IPS-NIHi7 (cell line): Measurements from ENCODE around the gene GPATCH3.

Source experiments
- DNase-seq: peaks from one replicate; pipeline ENCODE4 v3.0.0; 2012; ENCODE audit warnings: mixed read lengths; ENCODE audit errors: extremely low spot score

GPATCH3 gene

DNA sequence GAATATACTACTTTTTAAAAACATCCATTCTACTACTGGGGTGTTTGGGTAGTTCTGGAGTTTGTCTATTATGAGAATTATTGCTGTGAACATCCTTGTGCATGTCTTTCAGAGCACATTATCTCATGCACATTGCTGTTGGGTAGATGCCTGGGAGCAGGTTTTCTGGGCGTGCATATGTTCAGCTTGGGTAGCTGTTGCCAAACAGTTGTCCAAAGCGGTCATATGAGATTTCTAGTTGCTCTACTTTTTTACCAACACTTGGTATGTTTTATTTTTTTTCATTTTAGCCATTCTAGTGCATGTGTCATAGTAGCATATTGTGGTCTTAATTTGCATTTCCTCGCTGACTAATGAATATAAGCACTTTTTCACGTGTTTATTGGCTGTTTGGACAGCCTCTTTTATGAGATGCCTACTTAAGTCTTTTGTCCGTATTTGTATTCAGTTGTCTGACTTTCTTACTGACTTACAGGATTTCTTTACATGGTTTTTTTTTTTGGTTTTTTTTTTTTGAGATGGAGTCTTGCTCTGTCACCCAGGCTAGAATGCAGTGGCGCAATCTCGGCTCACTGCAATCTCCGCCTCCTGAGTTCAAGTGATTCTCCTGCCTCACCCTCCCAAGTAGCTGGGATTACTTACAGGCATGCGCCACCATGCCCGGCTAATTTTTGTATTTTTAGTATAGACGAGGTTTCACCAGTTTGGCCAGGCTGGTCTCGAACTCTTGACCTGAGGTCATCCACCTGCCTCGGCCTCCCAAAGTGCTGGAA, 55.7 kb downstream of the GPATCH3 start:
- no peak for DNase-seq
